Embryonic facial prominence (tissue), 1 donor: Measurements from ENCODE around the gene DPEP3.

ENCODE experiments used
- DNase-seq: peaks from one replicate; pipeline ENCODE4 v3.0.0-alpha.2; 2016; ENCODE audit errors: extremely low spot score

The DPEP3 gene

GRCh38 chr16:67967183-67967957, 12.9 kb downstream of the DPEP3 start:
- DNase-seq, result no peak

- no peak for DNase-seq
These were observed 13.6 kb downstream of the DPEP3 start for GRCh38 chr16:67966549-67967182.

DNA sequence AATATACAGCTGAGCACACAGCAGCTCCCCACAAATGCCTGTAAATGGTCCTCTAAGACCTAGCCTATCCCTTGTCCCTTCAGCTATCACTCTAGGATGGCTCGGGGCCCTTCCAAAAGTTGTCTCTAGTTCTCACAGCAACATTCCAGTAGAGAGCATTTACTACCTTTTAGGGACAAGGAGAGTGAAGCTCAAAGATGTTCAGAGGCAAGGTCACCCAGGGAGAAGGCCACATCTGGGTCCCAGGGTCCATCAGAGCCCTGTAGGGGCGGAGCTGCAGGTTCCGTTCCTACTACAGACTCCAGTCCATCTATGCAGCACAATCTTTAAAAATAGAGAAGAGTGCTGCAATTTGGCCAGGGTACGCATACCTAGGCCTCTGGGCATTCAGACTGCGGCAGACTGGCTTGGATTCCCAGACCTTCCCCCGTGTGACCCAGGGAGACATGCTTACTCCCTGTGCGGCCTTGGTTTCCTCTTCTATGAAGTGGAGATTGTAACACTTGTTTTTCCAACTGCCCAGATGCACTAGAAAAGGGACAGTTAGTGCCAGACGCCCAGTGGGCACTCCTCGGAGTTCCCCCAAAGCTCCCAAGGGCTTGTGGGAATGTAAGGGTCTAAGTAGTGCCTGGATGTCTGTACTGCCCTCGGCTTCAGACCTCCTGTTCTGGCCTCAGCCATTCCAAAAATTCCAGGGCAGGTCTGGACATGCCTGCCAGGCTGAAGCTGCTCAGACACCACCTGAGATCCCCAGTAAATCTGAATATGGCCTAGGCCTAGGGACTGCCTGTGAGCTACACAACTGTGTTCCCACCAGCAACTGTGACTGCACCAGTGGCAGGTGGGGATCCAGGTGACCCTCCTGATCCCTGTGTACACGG, 14.4 kb downstream of the DPEP3 start:
- DNase-seq, result no peak

DNA sequence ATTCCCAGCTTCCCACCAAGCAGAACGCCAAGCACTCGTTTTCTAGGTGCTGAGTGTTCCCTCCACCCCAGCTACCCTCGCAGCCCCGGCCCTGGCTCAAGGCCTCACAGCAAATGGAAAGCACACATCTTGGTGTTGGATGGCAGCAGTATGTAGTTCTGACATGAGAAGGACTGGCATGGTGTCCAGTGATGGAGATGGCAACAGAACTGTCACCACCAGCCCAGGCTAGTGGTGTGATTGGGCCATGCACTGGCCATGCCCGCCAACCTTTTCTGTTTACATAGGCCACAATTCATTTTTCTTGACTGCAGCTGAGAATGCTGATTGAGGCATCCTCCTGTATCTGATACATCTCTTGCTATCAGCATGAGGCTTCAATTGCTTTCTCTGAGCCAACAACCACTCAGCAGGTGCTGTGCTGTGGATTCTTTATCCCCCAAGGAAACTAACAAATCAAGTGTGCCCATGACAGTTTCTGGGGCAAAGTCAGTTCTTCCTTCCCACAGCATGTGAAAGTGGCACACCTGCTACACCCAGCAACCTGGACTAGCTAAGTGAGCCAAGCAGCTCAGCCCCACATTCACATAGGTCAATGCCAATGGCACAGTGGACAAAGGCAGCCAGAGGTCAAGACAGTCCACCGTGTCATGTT, 15.7 kb downstream of the DPEP3 start:
- DNase-seq, result no peak

DNA sequence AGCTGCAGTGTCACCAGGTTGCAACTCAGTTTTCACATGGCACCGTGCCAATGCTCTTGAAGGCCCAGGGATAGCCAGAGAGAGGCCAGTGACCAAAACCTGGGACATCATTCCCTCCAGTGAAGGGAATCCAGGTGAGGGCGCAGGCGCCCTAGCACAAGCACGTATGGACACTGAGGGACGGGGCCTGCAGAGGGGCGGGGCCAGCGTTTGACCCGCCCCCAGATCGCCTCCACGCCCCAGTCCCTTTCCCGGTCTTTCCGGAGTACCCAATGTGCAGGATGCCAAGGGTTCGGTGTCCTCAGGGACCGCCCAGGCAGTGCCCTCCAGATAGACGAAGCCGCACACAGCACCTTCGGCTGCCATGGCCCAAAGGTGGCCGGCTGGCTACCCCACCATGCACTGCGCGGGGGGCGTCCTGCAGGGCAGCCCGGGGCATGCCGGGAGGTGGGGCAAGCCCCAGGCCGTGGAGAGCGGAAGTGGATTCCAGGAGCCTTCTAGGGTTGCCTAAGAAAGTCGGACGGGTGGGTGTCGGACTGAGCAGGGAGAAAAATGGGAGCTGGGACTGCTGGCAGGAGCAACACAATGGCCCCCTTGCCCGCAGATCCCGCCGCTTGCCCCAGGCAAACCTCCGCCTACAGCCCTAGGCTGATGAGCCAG, 16.5 kb downstream of the DPEP3 start:
- no peak for DNase-seq

- no peak for DNase-seq
These were observed 17.0 kb downstream of the DPEP3 start for GRCh38 chr16:67963292-67963661.

- DNase-seq, result no peak
These were observed 18.2 kb downstream of the DPEP3 start for GRCh38 chr16:67962135-67962534.

DNA sequence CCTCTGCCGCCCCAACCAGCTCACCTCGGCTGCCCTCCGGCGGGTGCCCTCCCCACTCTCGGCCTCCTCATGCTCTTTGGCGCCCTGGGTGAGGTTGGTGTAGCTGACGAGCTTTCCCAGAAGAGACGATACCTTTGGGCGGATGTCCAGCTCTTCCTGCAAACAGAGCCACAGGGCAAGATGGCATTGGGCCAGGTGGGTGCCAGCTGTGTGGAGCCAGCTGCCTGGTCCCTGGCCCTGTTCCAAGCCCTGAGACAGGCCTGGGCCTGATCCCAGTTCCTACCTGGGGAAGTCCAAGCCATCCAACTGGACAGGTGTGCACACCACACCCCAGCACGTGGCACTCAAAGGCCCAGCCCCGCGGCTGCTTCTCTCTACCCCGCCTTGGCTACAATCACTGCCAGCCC, 18.7 kb downstream of the DPEP3 start:
- DNase-seq, result no peak

GRCh38 chr16:67959536-67960329, 20.6 kb downstream of the DPEP3 start:
- DNase-seq, result no peak

DNA sequence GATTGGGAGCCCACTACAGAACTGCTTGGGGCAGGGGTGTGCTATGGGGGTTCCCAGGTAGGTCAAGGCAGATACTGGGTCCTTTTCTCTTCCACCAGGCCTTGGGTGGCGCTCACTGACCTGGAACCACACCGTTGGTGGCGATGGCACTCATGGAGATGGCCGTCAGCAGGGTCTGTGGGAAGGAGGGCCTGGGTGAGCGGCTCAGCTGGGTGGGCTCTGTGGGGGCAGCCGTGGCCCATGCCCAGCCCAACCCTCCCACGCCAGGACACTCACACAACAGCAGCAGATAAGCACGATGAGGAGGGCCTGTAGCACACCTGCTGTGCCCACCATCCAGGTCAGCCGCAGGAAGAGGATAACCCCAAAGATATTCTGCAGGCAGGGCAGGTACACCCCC, 22.7 kb downstream of the DPEP3 start:
- no peak for DNase-seq

DNA sequence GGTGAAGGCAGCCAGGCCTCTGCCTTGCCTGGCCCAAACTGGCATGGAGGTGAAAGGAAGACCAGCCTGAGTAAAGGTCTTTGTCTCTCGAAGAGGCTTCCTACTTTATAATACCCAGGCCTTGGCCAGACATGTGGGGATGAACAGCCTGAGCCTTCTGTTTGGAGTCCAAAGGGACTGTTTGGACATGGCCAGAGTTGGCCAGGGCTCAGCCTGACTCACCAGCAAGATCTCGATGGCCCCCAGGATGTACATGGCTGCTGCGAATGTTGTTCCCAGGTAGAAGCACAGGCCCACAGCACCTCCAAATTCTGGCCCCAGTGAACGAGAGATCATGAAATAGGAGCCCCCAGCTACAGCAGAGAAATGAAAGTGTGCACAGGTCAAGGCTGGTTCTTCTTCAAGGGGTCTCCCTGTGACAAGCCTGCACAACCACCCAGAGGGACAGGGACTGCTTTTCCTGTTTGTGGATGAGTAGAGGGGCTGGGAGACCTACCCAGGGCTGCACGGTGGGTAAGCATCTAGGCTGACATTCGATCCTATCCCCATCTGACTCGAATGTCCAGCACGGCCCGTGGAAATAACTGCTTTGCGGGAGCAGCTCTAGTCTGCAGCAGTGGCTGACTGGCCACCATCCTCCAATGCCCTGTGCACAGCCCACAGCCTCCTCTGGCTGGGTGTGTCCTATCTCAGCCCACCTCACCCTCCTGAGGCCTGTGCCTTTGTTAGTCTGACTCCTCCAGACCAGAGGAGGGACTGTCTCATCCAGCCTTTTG, 25.7 kb downstream of the DPEP3 start:
- DNase-seq, result no peak

GRCh38 chr16:67953641-67954375, 26.5 kb downstream of the DPEP3 start:
- DNase-seq, result no peak

GRCh38 chr16:67951485-67951884, 28.8 kb downstream of the DPEP3 start:
- no peak for DNase-seq

- no peak for DNase-seq
These were observed 29.9 kb downstream of the DPEP3 start for GRCh38 chr16:67950335-67950843.

DNA sequence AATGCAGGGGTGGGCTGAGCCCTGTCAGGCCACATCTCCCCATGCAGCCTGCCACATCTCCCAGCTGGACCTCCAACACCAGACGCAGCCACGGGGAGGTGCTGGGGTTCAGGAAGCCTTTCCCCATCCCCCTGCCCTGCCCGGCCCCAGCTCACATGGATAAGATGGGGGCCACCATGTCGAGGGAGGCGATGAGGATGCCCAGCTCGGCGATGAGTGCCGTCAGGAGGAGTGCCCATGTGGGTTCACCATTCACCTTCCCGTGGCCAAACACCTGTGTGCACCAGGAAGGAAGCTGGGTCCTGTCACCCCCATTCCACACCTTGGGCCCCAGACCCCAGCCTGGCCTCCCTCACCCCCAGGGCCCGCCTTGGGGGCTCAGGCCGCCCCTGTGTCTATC, 30.7 kb downstream of the DPEP3 start:
- DNase-seq, result no peak

DNA sequence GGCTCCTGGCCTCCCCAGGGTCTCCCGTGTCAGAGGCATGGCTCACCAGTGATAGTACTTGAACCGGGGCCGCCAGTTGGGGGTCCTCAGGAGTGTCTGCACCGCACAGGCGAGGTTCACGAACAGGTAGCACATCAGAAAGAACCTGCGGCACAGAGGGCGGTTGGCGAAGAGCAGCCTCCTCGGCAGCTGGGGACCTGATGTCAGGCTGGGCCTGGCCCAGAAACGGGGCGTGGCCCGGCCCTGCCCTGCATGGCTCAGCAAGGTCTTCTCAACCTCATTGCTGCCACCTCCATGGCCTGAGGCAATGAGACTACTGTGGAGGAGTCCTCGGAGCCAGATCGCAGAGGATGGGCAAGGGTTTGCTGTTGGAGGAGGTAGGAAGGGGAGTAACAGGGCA, 32.3 kb downstream of the DPEP3 start:
- DNase-seq, result no peak

- no peak for DNase-seq
These were observed 33.2 kb downstream of the DPEP3 start for GRCh38 chr16:67946966-67947558.

DNA sequence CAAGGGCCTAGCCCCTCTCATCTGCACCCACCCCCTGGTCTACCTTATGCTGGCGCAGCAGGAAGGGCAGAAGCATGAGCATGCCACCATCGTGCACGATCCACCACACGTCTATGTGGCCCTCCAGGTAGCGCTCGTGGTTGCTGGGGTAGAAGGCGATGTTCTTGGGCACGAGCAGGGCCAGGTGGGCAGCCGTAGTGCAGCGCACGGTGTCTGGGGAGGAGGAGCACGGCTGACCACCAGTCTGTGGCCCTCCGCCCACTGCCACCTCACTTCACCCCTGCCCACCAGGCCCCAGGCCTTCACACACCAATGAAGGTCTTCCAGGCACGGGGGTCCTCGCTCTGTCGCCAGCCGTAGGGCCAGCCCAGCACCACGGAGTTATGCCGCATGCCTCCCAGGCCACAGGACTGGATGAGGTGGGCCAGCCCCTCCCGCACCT, 34.1 kb downstream of the DPEP3 start:
- no peak for DNase-seq
